ENCODE data around the gene TBC1D14.

GRCh38 chr4:7009564-7009963 is 99.9 kb downstream of the TBC1D14 start:
- TF ChIP-seq, protein P1, sequence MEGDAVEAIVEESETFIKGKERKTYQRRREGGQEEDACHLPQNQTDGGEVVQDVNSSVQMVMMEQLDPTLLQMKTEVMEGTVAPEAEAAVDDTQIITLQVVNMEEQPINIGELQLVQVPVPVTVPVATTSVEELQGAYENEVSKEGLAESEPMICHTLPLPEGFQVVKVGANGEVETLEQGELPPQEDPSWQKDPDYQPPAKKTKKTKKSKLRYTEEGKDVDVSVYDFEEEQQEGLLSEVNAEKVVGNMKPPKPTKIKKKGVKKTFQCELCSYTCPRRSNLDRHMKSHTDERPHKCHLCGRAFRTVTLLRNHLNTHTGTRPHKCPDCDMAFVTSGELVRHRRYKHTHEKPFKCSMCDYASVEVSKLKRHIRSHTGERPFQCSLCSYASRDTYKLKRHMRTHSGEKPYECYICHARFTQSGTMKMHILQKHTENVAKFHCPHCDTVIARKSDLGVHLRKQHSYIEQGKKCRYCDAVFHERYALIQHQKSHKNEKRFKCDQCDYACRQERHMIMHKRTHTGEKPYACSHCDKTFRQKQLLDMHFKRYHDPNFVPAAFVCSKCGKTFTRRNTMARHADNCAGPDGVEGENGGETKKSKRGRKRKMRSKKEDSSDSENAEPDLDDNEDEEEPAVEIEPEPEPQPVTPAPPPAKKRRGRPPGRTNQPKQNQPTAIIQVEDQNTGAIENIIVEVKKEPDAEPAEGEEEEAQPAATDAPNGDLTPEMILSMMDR (IDR thresholded peaks at IDR 0.05), result no peak
- TF ChIP-seq POLR2A (IDR thresholded peaks at IDR 0.05), result no peak

Measured in heart left ventricle (tissue), 13 donors.